Fibroblast of peridontal ligament (primary cell): ENCODE data around the gene SRCIN1.
"Not testable (repeated sequence)": the region's sequence is repeated elsewhere in the genome, so short reads cannot be mapped to it uniquely, and the experiment has no call there.

Experiments used
- DNase-seq: peaks from one replicate; pipeline ENCODE4 v3.0.0-alpha.2; 2010; ENCODE audit errors: extremely low read depth

The SRCIN1 gene, protein sequence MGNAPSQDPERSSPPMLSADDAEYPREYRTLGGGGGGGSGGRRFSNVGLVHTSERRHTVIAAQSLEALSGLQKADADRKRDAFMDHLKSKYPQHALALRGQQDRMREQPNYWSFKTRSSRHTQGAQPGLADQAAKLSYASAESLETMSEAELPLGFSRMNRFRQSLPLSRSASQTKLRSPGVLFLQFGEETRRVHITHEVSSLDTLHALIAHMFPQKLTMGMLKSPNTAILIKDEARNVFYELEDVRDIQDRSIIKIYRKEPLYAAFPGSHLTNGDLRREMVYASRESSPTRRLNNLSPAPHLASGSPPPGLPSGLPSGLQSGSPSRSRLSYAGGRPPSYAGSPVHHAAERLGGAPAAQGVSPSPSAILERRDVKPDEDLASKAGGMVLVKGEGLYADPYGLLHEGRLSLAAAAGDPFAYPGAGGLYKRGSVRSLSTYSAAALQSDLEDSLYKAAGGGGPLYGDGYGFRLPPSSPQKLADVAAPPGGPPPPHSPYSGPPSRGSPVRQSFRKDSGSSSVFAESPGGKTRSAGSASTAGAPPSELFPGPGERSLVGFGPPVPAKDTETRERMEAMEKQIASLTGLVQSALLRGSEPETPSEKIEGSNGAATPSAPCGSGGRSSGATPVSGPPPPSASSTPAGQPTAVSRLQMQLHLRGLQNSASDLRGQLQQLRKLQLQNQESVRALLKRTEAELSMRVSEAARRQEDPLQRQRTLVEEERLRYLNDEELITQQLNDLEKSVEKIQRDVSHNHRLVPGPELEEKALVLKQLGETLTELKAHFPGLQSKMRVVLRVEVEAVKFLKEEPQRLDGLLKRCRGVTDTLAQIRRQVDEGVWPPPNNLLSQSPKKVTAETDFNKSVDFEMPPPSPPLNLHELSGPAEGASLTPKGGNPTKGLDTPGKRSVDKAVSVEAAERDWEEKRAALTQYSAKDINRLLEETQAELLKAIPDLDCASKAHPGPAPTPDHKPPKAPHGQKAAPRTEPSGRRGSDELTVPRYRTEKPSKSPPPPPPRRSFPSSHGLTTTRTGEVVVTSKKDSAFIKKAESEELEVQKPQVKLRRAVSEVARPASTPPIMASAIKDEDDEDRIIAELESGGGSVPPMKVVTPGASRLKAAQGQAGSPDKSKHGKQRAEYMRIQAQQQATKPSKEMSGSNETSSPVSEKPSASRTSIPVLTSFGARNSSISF

DNA sequence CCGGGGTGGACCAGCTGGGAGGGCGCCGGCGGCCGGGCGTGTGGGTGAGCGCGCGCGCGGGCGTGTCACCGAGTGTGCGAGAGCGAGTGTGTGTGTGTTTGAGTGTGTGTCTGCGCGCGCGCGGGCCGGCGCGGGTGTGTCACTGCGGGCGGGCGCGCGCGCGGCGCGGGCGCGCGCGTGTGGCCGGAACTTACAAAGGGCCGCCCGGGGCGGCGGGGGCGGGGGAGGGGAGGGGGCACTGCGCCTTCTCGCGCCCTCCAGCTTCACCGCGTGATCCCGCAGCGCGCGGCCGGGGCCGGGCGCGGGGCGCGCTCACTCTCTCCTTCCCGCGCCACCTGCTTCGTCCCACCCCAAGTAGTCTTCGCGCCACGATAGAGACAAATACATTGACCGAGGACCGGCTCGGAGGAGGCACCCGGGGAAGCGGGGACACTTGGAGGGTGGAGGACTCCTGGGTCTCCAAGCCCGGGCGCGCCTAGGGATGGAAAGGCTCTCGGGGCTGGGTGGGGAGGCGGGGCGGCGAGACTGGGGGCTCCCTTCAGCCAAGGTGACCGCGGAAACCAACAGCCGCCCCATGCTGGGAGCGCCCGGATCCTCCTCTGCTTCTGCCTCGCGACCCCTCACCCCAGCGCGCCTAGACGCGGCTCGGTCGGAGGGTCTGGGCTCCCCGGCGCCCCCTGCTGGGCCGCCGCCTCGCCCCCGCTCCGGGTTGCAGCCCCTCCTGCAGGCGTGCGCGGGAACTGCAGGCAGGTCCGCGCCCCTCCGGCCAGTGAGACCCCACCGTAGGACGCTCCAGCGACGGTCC, at the start of gene SRCIN1:
Gene SRCIN1, minus strand, starts transcription at position 112 of the 805 bp plus-strand sequence. CDS start 247 bp downstream, outside the sequence.
- DNase-seq, result no peak

DNA sequence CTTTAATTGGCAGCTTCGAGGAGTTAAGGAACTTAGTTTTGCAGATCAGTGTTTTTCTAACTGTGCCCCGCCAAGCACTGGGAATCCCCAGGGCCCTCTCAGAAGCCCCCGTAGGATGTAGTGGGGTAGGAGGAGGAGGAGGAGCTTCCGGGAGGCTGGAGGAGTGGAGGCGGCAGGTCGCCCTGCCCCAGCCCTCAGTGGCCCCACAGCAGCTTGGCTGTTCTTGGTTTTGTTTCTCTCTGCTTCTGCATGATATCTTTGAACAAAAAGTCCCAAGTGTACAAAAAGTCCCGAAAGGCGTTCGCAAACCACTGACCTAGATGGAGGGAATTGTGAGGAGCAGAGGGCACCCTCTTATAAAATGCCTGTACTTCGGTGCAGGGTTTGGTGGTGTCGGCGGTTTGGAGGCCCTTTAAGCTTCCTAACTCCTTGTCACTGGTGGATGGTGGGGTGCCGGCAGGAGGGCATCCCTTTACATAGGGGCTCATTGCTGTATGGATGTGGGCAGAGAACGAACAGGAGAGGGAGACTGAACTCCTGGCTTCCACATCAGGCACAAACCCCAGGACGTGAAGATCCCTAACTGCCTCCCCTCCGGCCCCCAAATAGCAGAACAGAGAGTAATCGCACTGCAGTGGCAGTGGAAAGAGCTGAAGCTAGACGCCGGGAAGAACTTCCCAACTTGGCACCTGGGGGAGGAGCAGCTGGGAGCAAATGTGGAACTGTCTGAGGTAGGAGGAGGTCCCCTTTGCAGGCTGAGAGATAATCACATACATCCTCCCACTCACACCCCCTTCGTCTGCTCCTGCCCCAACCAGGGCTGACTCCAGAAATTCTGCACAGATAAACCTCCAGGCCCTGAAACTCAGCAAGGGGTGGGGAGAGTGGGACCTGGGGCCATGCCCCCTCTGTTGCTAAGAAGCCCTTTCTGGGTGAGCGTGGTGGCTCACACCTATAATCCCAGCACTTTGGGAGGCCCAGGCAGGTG, 49.0 kb upstream of the SRCIN1 start:
- no peak for DNase-seq

DNA sequence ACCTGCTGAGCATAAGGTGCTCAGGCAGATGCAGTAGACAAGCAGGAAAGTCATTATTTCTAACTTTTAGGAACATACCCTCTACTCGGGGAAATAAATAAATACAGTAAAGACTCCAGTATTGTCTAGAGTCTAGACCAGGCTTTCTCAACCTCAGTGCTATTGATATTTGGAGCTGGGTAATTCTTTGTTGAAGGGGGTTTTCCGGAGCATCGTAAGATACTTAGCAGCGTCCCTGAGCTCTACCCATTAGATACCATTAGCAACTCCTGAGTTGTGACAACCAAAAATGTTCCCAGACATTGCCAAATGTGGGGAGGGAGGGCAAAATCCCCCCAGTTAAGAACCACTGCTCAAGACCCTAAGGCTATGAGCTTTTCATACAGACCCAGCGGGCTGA, 47.9 kb upstream of the SRCIN1 start:
- no peak for DNase-seq

DNA sequence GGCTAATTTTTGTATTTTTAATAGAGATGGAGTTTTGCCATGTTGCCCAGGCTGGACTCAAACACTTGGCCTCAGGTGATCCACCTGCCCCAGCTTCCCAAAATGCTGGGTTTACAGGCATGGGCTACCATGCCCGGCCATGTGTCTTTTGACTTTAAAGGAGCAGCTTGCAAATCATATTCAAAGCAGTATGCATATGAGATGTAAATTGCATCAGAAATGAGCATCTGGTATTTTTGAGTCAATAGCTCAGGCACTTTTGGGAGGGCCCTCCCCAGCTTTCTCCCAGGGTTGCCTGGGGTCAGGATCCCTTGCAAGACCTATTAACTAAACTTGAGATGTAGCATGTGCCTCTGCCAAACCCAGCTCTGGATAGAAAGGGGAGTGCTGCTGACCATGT, 47.5 kb upstream of the SRCIN1 start:
- DNase-seq, result no peak

DNA sequence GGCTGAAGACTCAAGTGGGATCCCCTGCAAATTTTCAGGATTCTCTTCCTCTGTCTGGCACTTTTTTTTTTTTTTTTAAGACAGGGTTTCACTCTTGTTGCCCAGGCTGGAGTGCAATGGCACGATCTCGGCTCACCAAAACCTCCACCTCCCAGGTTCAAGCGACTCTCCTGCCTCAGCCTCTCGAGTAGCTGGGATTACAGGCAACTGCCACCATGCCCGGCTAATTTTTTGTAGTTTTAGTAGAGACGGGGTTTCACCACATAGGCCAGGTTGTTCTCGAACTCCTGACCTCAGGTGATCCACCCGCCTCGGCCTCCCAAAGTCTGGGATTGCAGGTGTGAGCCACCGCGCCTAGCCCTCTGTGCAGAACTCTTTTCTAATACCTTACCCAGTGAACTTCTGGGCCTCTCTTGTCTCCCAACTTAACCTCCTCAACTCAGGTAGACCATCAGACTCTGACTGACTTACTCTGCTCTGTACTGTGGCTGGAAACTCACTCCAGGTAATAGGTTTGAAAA, 45.0 kb upstream of the SRCIN1 start:
- not testable (repeated sequence) for DNase-seq

DNA sequence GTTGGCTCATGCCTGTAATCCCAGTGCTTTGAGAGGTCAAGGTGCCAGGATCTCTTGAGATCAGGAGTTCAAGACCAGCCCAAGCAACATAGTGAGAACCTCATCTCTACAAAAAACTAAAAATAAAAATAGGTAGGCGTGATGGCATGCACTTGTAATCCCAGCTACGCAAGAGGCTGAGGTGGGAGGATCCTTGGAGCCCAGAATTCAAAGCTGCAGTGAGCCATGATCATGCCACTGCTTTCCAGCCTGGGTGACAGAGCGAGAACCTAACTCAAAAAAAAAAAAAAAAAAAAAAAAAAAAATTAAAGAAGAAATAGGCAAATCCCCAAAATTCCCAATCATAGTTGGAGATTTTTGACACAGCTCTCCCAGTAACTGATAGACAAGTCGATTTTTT, 32.2 kb upstream of the SRCIN1 start:
- DNase-seq, result no peak

DNA sequence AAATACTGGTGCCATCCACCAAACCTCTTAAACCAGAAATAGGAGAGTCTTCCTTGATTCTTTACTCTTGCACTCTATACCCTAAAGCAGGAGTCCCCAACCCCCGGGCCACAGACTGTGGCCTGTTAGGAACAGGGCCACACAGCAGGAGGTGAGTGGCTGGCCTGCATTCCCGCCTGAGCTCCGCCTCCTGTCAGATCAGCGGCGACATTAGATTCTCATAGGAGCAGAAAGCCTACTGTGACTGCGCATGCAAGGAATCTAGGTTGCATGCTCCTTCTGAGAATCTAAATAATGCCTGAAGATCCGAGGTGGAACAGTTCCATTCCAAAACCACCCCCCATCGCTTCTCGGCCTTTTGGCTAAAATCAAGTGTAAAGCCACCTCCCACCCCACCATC, 30.3 kb upstream of the SRCIN1 start:
- no peak for DNase-seq

DNA sequence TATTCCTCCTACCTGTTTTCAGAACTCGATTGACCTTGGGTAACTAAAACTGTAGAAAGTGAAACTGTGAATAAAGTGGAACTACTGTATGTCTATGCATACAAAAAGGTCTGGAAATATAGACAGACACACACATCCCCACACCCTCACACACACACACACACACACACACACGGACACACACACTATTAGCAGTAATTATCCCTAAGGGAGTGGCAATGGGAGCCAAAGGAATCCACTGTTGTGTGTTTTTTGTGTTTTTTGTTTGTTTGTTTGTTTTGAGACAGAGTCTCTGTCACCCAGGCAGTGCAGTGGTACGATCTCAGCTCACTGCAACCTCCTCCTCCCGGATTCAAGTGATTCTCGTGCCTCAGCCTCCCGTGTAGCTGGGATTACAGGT, 26.6 kb upstream of the SRCIN1 start:
- no peak for DNase-seq

DNA sequence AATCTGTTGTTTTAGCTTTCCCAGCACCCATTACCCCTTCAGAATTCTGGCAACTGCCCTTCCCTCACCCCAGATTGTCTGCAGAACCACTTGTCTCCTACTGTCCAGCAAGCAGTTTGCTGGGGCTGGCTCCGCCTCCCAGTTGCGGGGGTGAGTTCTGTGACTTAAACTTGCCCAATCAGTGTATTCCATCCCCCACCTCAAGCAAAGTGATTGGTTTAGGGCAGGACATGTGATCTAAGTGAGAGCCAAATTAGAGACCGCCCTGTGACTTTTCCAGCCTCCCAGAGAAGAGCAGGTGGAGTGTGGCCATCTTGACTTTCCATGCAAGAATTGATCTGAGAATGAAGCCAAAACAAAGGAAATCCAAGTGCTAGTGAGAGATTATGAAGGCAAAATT, 22.7 kb upstream of the SRCIN1 start:
- DNase-seq, result peak; percentile 1

DNA sequence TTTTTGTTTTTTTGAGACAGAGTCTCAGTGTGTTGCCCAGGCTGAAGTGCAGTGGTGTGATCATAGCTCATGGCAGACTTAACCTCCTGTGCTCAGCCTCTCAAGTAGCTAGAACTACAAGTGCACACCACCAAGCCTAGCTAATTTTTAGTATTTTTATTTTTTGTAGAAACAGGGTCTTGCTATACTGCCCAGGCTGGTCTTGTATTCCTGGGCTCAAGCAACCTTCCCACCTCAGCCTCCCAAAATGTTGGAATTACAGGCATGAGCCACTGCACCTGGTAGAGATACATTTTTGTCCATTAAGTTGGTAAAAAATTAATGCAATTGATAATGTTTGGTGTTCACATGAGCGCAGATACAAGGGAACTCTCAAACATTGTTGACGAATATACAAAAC, 22.2 kb upstream of the SRCIN1 start:
- DNase-seq, result no peak

DNA sequence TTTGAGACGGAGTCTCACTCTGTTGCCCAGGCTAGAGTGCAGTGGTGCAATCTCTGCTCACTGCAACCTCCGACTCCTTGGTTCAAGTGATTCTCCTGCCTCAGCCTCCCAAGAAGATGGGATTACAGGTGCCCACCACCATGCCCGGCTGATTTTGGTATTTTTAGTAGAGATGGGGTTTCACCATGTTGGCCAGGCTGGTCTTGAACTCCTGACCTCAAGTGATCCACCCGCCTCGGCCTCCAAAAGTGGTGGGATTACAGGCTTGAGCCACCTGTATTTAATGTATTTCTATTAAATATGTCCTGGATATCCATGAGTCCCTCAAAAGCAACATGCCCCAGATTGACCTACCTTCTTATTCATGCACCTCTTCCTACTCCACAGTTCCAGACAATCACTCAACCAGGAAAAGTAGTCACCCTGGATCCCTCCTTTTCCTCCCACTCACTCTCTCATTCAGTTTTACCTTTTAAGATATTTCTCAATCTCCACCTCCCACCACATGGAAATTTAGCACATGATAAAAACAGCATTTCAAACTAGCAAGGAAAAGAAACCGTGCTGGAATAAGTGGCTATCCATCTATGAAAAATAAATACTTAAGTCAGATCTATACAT, 21.0 kb upstream of the SRCIN1 start:
- not testable (repeated sequence) for DNase-seq

DNA sequence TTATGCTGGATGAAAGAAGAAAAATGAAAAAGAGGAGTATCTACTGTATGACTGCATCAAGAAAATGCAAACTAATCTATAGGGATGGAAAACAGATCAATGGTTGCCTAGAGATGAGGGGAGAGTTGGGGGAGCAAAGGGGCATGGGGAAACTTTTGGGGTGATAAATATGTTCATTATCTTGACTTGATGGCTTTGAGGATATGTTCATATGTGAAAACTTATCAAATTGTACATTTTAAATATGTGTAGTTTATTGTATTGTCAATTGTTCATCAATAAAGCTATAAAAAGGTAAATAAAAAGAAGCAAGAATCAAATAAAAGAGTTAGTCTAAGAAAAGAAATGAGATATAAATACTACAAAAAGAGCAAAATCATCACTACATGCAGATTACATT, 19.7 kb upstream of the SRCIN1 start:
- no peak for DNase-seq

DNA sequence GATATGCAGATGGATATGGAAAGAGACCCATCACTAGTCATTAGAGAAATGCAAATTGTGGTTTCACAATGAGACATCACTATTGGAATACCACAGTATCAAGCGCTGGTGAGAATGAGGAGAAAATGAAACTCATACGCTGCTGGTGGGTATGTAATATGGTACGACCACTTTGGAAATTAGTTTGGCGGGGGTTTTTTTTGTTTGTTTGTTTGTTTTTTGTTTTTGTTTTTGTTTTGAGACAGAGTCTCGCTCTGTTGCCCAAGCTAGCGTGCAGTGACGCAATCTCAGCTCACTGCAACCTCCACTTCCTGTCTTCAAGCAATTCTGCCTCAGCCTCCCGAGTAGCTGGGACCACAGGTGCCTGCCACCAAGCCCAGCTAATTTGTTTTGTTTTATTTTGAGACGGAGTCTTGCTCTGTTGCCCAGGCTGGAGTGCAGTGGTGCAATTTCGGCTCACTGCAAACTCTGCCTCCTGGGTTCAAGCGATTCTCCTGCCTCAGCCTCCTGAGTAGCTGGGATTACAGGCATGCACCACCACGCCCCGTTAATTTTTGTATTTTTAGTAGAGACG, 19.1 kb upstream of the SRCIN1 start:
- not testable (repeated sequence) for DNase-seq

DNA sequence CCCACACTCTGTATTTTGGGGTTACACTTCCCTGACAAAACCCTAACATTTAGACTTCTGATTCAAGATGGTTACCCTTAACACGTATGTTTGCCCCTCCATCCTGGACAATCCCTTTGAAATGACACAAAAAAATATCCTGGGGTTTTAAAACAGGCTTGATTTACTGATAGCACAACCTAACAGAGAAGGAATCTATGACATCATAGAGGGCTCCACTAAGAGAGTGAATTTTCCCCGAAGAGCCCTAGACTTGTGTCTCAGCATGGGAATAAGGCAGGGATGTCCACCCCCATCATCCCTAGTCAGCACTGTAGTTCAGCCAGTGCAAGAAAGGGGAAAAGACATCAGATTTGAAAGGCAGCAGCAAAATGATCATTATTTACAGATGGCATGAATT, 15.8 kb upstream of the SRCIN1 start:
- no peak for DNase-seq

DNA sequence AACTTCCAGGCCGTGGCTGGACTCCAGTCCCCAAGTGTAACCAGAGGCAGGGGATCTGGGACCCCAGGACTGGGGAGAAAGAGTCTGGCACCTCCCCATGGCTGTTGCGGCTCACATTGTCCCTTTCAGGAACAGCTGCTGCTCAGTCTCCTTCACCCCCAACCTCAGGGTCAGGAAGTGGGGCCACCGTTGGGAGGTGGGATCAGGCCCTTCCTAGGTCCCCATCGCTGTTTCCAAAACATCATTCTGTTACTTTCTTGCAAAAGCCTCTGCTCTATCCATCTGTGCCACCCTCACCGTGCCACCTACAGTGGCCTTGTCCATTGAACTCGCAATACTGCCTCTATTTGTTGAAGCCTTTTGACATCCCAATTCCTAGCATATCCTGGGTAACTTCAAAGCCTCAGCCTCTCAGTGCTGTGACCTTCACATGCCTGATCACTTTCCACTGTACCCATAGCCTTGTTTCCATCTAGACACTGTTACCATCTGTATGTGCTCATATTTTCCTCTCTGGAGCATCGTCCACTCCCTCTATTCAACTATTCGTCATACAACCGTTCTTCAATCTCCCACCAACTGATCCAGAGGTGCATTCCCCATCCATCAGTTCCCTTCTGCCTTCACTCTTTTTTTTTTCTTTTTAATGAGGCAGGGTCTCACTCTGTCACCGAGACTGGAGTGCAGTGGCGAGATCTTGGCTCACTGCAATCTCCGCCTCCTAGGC, 15.0 kb upstream of the SRCIN1 start:
- no peak for DNase-seq

DNA sequence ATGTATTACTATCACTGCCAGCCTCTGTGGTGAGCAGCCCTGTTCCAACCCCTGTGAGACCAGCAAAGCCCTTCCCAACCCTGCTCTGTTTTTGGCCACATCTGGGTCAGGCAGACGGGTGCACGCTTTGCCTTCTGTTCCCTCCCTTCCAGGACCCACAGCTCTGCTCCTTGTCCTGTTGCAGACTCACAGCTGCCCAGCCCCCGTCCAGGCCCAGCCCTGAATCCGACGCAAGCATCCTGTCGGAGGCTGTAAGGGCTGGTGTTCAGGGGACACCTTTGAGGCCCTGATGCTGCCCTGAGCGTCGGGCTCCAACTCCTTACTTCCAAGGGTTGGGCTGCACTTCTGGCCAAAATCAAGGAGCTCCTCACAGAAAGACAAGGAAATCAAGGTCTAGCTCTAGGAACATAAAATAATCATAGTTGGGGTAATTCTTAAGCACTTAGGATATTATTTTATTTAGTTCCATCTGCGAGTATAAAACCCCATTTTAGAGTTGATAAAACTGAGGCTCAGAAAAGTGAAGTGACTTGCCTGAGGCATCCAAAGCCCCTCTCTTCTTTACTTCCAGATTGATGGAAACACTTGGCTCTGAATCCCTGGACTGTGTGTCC, 14.3 kb upstream of the SRCIN1 start:
- no peak for DNase-seq

DNA sequence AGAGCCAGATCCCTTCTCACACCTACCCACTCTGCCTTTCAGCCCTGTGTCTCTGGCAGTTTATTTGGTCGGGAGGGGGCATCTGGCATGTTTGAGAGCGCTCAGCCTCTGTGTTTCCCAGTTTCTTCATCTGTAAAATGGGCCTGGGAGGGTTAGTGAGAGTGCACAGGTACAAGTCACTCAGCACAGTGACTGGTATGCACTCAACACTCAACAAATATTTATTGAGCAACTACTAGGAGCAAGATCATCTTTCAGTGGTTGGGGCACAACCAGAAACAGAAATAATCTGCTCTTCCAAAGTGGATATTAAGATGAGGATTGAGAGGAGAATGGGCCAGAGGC, 13.7 kb upstream of the SRCIN1 start:
- no peak for DNase-seq
